DMS53 (cell line): ENCODE results near the gene CDK5RAP2.
"Not testable (repeated sequence)": the region's sequence is repeated elsewhere in the genome, so short reads cannot be mapped to it uniquely, and the experiment has no call there.

Experiments
- DNase-seq: peaks from one replicate; lab custom pipeline; 2025; lab: John Stamatoyannopoulos, UW

Gene CDK5RAP2

GRCh38 chr9:120513825-120514396, 66.1 kb downstream of the CDK5RAP2 start:
- no peak for DNase-seq

- DNase-seq = no peak
Measured at GRCh38 chr9:120510816-120511215, 69.2 kb downstream of the CDK5RAP2 start.

DNA sequence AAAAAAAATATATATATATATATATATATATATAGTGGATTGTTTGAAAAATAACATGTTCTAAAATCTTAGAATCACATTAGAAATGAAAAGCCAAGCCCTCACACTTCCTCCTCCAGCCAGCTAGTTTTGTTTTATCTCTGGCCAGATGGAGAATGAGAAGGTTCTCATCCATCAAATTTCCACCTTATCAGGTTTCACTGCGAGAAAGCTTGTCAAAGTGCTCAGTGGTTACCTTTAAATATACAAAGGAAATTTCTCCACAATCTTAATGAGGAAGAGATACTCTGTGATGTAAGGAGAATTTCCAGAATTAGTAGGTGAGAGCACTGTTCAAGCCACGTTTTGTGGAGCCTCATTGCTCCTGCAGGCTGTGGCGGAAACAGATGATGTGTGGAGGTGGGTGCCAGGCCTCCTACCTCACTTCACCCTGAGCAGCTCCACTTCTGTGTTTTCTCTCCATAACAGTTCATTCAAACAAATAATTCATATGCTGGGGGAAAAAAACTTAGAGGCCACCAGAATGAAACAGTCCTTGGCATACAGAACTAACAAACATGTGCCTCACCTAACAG, 71.9 kb downstream of the CDK5RAP2 start:
- DNase-seq = no peak

DNA sequence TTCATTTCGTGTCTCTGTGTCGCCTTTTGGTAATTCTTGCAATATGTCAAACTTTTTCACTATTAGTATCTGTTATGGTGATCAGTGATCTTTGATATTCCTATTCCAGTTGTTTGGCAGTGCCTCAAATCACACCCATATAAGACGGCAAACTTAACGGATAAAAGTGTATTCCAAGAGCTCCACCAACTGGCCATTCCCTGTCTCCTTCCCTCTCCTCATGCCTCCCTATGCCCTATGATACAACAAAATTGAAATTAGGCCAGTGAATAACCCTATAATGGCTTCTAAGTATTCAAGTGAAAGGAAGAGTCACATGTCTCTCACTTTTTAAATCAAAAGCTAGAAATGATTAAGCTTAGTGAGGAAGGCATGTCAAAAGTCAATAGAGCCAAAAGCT, 74.8 kb downstream of the CDK5RAP2 start:
- DNase-seq = no peak

- DNase-seq = no peak
Measured at GRCh38 chr9:120500733-120501132, 79.2 kb downstream of the CDK5RAP2 start.

DNA sequence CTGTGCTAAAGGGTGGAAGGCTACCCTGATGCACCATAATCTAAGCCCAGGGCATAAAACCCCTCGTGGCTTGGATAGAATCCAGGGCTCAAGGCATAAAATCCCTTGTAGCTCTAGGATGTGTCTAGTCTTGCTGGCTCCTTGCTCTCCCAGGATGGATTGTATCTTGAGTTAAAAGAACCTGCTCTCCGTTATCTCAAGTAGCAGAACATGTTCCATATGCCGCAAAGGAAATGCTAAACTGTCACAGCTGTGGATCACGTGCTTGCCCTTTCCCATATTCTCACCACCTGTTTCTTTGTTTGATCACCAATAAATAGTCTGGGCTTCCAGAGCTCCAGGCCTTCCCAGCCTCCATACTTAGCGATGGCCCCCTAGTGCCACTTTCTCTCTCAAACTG, 82.1 kb downstream of the CDK5RAP2 start:
- DNase-seq = not testable (repeated sequence)

GRCh38 chr9:120496438-120496837, 83.5 kb downstream of the CDK5RAP2 start:
- not testable (repeated sequence) for DNase-seq

GRCh38 chr9:120490888-120491595, 88.9 kb downstream of the CDK5RAP2 start:
- no peak for DNase-seq

DNA sequence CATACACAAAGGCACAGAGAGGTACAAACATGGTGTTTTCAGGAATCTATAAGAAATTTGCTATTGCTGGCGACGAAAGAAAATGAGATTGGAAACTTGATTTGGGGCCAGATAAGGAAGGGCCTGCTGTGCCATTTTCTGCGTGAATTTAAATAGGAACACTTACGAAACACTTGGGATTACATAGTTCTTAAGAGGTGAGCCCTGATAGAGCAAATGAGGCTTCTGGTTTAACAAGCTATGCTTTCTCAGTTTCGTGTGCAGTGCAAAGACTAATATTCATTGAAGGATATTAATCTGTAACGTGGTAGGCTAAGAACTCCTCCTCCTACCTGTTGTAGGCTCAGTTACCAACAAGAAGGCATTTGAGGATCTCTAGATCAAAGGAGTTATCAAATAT, 93.1 kb downstream of the CDK5RAP2 start:
- no peak for DNase-seq

GRCh38 chr9:120486347-120486746, 93.6 kb downstream of the CDK5RAP2 start:
- DNase-seq = peak; percentile 84

- no peak for DNase-seq
Measured at GRCh38 chr9:120485788-120486187, 94.2 kb downstream of the CDK5RAP2 start.

GRCh38 chr9:120484162-120484561, 95.8 kb downstream of the CDK5RAP2 start:
- DNase-seq = no peak

DNA sequence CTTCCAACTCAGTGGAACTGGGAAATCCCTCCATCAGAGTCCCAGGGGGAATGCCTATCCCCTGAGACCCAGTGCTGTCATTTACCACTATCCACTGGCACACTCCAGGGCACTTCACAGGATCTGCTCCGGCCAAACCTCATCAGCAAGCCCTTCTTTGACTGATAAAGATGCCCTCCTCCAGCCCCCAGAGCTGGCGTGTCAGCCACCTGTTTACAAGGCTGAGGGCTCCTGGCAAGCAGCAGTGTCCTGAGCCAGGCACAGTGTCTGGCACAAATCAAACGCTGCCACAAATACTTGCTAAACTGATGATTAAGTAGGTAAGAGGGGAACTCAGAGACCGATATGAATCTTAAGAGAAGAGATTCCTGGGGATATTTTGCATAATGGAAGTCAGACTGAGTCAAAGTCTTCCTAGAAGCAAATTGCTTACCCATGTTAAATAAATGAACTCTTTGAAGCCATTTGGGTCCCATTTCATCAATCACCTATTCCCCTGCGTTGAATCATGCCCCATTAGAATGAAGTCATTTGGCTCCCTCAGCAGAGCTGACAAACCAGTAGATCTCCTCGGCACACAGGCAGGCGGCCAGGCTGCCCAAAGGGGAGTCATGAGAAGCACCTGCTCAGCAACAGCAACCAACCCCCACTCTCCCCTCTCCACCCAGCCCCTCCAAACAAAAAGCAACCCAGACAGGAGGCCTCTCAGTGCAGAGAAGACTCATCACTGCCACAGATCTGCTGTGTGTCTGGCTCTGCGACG, 97.4 kb downstream of the CDK5RAP2 start:
- DNase-seq = no peak

DNA sequence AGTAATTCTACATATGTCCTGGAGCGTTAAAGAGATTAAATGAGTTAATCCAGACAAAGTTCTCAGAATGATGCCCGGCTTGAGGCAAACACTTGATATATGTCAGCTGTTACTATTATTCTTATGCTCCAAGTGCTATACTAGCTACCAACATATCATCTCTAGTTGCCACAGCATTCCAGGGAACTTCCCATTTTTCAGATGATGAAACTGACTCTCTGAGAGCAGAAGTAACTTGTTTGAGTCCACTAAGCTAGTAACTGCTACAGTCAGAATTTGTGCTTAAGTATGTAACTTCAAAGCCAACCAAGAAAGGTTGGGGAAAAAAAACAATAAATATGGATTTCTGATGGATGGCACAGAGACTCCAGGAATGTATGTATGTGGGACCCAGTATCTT, 98.1 kb downstream of the CDK5RAP2 start:
- no peak for DNase-seq

GRCh38 chr9:120481248-120481647, 98.7 kb downstream of the CDK5RAP2 start:
- no peak for DNase-seq

DNA sequence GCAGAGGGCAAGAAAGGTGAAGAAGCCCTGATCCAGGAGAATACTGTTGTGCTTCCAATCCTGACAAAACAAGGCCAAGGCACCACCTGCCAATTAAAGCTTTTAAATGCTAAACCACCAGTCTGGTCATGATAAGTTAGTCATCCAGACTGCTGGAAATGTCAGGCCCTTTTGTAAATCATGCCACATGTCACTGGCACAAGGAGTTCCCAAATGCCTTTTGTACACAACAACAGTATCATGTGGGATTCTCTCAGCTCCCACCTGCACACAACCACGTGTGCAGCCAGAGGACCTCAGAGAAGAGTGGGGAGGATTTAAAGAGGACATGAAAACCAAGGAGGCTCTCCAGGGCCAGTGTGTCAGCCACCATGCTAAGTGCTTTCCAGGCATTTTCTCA, 99.3 kb downstream of the CDK5RAP2 start:
- DNase-seq = peak; percentile 27

DNA sequence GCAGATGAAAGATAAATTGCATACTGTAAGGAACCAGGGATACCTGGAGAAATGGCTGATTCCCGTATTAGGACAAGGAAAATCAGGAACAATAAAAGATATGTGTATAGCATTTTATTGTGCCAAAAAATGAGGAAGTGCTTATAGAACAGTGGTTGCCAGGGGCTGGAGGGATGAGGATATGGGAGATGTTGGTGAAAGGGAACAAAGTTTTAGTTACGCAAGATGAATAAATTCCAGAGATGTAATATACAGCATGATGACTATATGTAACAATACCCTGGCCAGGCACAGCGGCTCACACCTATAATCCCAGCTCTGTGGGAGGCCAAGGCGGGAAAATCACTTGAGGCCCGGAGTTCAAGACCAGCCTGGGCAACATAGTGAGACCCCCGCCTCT, 101.8 kb downstream of the CDK5RAP2 start:
- no peak for DNase-seq

- DNase-seq = peak; percentile 71
Measured at GRCh38 chr9:120477534-120478001, 102.4 kb downstream of the CDK5RAP2 start.

DNA sequence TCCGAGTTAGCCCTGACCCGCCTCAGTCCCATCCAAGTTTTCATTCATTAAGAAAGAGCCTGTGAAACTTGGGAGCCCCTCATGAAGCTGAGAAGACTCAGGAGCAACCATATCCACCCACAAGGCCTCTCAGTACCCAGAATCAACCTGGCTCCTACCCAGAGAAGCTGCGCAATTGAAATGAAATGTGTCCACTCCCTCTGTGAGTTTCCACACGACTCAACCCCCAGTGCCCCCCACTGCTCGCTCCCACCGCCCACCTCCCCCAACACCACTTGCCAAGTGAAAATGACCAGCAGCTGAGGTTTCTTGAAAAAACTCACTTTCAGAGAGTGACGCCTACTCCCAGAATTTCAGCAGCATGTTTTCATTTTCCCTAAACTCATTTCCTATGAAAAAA, 104.6 kb downstream of the CDK5RAP2 start:
- DNase-seq = no peak

DNA sequence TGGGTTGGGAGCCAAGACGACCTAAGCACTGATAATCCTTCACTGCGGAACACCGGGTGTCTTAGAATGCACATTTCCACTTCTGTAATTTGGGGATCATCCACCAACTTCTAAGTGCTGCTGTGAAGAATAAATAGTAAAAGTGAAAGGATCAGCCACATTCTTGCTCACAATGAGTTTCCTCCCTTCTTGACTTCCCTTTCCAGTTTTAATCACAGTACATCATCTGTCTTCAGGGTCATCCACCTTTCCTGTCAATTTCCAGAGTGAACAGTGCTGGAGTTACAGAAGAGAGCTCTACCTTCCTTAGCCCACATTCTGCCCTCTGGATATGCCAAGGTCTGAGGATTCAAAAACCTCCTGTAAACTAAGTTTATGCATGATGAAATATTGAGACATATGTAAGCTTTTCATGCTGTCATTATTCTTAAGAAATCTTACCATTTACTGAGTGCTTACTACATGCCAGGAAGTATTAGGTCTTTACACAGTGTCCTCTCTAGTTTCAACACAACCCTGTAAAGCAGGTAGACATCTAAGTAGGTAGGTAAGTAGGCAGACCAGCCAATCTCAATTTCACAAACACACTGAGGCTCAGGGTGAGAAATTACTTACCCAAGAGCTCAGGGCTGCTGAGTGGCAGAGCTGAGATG, 105.2 kb downstream of the CDK5RAP2 start:
- no peak for DNase-seq

DNA sequence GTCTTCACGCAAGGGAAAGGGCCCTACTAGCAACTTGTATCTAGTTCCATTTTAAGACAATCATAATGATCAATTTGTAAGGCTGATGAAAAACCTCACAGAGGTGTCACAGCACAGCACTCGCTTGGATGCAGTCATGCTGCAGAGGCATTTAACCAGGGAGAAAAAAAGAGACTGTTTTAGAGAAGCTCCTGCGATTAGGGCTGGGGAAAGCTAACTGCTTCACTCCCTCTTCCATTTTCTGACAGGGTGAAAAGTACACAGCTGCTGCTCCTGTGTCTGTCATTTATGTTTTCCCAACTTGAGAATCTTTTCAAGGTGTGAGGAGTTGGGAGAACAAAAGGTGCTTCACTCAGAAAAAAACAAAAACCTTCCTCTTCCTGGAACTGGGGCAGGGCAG, 106.4 kb downstream of the CDK5RAP2 start:
- no peak for DNase-seq
